Esophagus (tissue), 2 donors: ENCODE data around the gene COPS4. TPM values are rescaled to one million over a fixed set of nuclear protein-coding genes. Genes with fewer than 3 reads are reported as not detected.

Experiments used
- H3K27ac ChIP-seq, 2 donors: one replicate each; pipeline ENCODE4 v1.5.1; 2013; ENCODE audit warnings: low read depth in 2 of 2, mild to moderate bottlenecking in 2 of 2, inconsistent platforms in 1 of 2, low read length in 1 of 2, moderate library complexity in 1 of 2
- H3K27me3 ChIP-seq, 2 donors: one replicate each; pipeline ENCODE4 v1.6.1; 2013; ENCODE audit warnings: low read length in 2 of 2, control low read depth in 1 of 2, mild to moderate bottlenecking in 1 of 2; ENCODE audit not compliant: insufficient read depth in 2 of 2, control insufficient read depth in 1 of 2
- H3K36me3 ChIP-seq, 2 donors: one replicate each; pipeline ENCODE4 v1.6.1; 2013; ENCODE audit warnings: low read length in 1 of 2; ENCODE audit not compliant: control insufficient read depth in 2 of 2, insufficient read depth in 2 of 2
- H3K4me1 ChIP-seq, 2 donors: one replicate each; pipeline ENCODE4 v1.6.1; 2013; ENCODE audit warnings: low read length in 1 of 2; ENCODE audit not compliant: control insufficient read depth in 2 of 2, insufficient read depth in 2 of 2
- H3K4me3 ChIP-seq, 2 donors: one replicate each; pipeline ENCODE4 v1.5.1; 2013; ENCODE audit warnings: low read length in 2 of 2, mild to moderate bottlenecking in 2 of 2, low read depth in 1 of 2, moderate library complexity in 1 of 2
- H3K9me3 ChIP-seq, 2 donors: one replicate each; pipeline ENCODE4 v1.6.1; 2013; ENCODE audit warnings: mild to moderate bottlenecking in 2 of 2, low read depth in 1 of 2, low read length in 1 of 2, moderate library complexity in 1 of 2; ENCODE audit not compliant: control insufficient read depth in 2 of 2, insufficient read depth in 1 of 2
- WGBS, 2 donors: extraction: QIAGEN DNeasy Blood & Tissue Kit; methylation state at CpG; one replicate each; pipeline ENCODE4 v1.1.7; 2013; 5-methylcytosine and 5-hydroxymethylcytosine counted together
- polyA plus RNA-seq, 2 donors: library from polyadenylated mRNA; stranded (reverse); fragments of 200-250 nt; gene quantifications; one replicate each; pipeline ENCODE4 v1.2.3, GENCODE V29; 2013
- donor health status: healthy with polysubstance abuse.
- donor health status: Bipolar disorder and iron deficiency.

COPS4 gene
- polyA plus RNA-seq, 2 donors: 9.8 to 25.4 TPM

GRCh38 chr4:83112678-83113428 lies 77.9 kb downstream of the COPS4 start:
- no peaks in the 10 kb centered on the region for H3K27me3 ChIP-seq
- no peaks in the 10 kb centered on the region for H3K9me3 ChIP-seq
- peaks cover 2 to 3% of the 10 kb centered on the region in 2 donors for H3K4me1 ChIP-seq
- peak overlapping the region; percentile 26 to 37 for H3K27ac ChIP-seq
- peak overlapping the region; percentile 18 to 34 for H3K4me3 ChIP-seq
- 81 to 82% methylated on average over 16 of the region's 16 CpGs for WGBS, 2 donors
- no peaks in the 10 kb centered on the region for H3K36me3 ChIP-seq

DNA sequence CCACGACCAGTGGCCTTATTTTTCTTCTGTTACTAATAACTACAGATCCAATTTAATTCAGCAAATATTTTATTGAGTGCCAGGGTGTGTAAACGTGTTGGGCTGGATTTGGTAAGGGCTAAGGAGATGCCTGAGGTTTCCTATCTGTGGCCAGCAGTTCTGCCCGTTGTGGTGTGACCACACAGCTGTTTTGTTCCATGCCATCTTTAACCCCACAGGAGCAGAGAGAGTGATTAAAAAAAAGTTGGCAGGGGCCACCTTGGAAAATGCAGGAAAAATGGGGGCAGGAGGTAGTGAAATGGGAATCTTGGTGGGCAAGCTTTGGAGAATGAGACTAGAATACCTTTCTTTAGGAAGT lies 78.4 kb downstream of the COPS4 start:
- peak overlapping the region in 1 of 2 donors; percentile 34 for H3K4me3 ChIP-seq
- 53 to 54% methylated on average over 3 of the region's 3 CpGs for WGBS, 2 donors
- H3K9me3 ChIP-seq: no peaks in the 10 kb centered on the region
- peaks cover 2 to 3% of the 10 kb centered on the region in 2 donors for H3K4me1 ChIP-seq
- no peaks in the 10 kb centered on the region for H3K27me3 ChIP-seq
- peak overlapping the region in 1 of 2 donors; percentile 26 for H3K27ac ChIP-seq
- no peaks in the 10 kb centered on the region for H3K36me3 ChIP-seq

DNA sequence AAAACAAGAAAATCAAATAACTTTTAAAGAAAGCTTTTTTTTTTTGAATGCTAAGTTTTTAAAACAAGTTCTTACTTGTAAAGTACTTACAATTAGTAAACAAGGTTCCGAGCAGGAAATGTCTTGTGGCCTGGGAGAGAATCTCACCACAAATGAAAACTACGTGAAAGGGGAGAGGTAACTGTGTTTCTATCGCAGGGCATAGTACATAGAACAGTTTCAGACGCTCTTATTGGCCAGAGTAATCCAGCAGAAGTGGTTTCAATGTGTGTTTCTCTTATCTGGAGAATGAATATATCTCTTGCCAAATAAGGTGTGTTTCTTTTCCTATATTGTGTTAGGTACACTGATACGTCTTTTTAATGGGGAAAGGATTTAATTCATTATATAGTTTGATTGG lies 79.6 kb downstream of the COPS4 start, which contains the start of gene PLAC8:
Gene PLAC8 (minus strand): TSS at position 154 of the 400 bp plus-strand sequence. CDS start 6,808 bp downstream, outside the sequence.
- Histone ChIP-seq H3K9me3 (no peaks in the 10 kb centered on the region), H3K27me3 (no peaks in the 10 kb centered on the region), H3K4me1 (peaks cover 0 to 3% of the 10 kb centered on the region in 2 donors), H3K36me3 (no peaks in the 10 kb centered on the region), H3K4me3 (peak within 1 kb of the TSS in 1 of 2 donors; percentile 34), H3K27ac (peak within 1 kb of the TSS in 1 of 2 donors; percentile 26)
- WGBS, 2 donors: 41 to 45% methylated on average over 5 of the region's 5 CpGs

GRCh38 chr4:83115000-83115399 lies 80.0 kb downstream of the COPS4 start:
- Histone ChIP-seq H3K27ac (no peak overlapping the region), H3K4me1 (no peaks in the 10 kb centered on the region), H3K36me3 (no peaks in the 10 kb centered on the region), H3K4me3 (no peak overlapping the region), H3K27me3 (no peaks in the 10 kb centered on the region), H3K9me3 (no peaks in the 10 kb centered on the region)

- no peaks in the 10 kb centered on the region for H3K27me3 ChIP-seq
- no peaks in the 10 kb centered on the region for H3K4me1 ChIP-seq
- H3K9me3 ChIP-seq: no peaks in the 10 kb centered on the region
- H3K36me3 ChIP-seq: no peaks in the 10 kb centered on the region
- no peak overlapping the region for H3K4me3 ChIP-seq
- H3K27ac ChIP-seq: no peak overlapping the region
- WGBS, 2 donors: 80 to 90% methylated on average over 8 of the region's 8 CpGs
Observed at GRCh38 chr4:83115656-83116285, 80.8 kb downstream of the COPS4 start.

- Histone ChIP-seq H3K4me3 (no peak overlapping the region), H3K27ac (no peak overlapping the region), H3K36me3 (no peaks in the 10 kb centered on the region), H3K4me1 (no peaks in the 10 kb centered on the region), H3K27me3 (peaks cover 0 to 2% of the 10 kb centered on the region in 2 donors), H3K9me3 (no peaks in the 10 kb centered on the region)
- WGBS, 2 donors: 66 to 76% methylated on average over 2 of the region's 2 CpGs
Observed at GRCh38 chr4:83118869-83119268, 83.9 kb downstream of the COPS4 start.

DNA sequence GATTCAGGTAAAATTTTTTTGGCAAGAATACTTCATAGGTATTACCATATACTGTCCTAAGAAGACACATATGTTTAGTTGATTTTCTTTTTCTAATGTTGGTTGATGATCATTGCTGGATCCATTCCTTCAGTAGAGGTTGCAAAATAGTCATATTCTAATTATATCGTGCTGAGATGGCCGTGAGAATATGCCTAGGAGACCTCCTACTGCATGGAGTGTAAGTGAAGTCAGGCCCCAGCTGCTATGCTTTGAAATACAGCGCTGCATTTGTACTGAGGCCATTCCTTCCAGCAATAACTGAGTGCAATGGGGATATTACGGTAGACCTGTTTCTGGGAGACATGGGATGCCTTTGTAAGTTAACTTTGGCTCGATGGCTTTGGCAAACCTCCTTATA lies 86.3 kb downstream of the COPS4 start:
- Histone ChIP-seq H3K36me3 (no peaks in the 10 kb centered on the region), H3K4me3 (no peak overlapping the region), H3K27ac (no peak overlapping the region), H3K4me1 (no peaks in the 10 kb centered on the region), H3K27me3 (peaks cover 0 to 2% of the 10 kb centered on the region in 2 donors), H3K9me3 (peaks cover 0 to 2% of the 10 kb centered on the region in 2 donors)
- WGBS, 2 donors: 84 to 89% methylated on average over 5 of the region's 5 CpGs

GRCh38 chr4:83124111-83124780 lies 89.3 kb downstream of the COPS4 start:
- H3K9me3 ChIP-seq: peaks cover 0 to 2% of the 10 kb centered on the region in 2 donors
- peaks cover 0 to 2% of the 10 kb centered on the region in 2 donors for H3K27me3 ChIP-seq
- no peak overlapping the region for H3K4me3 ChIP-seq
- no peak overlapping the region for H3K27ac ChIP-seq
- 70 to 78% methylated on average over 10 of the region's 10 CpGs for WGBS, 2 donors
- H3K36me3 ChIP-seq: no peaks in the 10 kb centered on the region
- H3K4me1 ChIP-seq: no peaks in the 10 kb centered on the region
